Uterus (tissue), 4 donors: ENCODE measurements around the gene MESD. TPM values are rescaled to one million over a fixed set of nuclear protein-coding genes. Genes with fewer than 3 reads are reported as not detected.

Experiments used
- DNase-seq, 2 donors: peaks; one replicate each; pipeline ENCODE4 v3.0.0-alpha.2; 2019 to 2020
- H3K27ac ChIP-seq, 2 donors: fragments of 200-600 bp; sonication (generic); 1 replicate in 1 of 2; 2 replicates in 1 of 2; pipeline ENCODE4 v1.5.1; 2016 to 2018
- H3K27me3 ChIP-seq, 2 donors: fragments of 200-600 bp; sonication (generic); one replicate each; pipeline ENCODE4 v1.5.1; 2018 to 2019; ENCODE audit warnings: control low read depth in 1 of 2
- H3K36me3 ChIP-seq, 2 donors: fragments of 200-600 bp; sonication (generic); one replicate each; pipeline ENCODE4 v1.5.1; 2019; ENCODE audit warnings: control low read depth in 1 of 2
- H3K4me1 ChIP-seq, 2 donors: fragments of 200-600 bp; sonication (generic); one replicate each; pipeline ENCODE4 v1.5.1; 2018 to 2019; ENCODE audit warnings: control low read depth in 1 of 2
- H3K4me3 ChIP-seq, 2 donors: fragments of 200-600 bp; sonication (generic); 1 replicate in 1 of 2; 2 replicates in 1 of 2; pipeline ENCODE4 v1.5.1; 2018 to 2019; ENCODE audit warnings: mild to moderate bottlenecking in 1 of 2
- H3K9me3 ChIP-seq, 2 donors: fragments of 200-600 bp; sonication (generic); one replicate each; pipeline ENCODE4 v1.5.1; 2019; ENCODE audit warnings: control low read depth in 1 of 2
- CTCF ChIP-seq, 4 experiments: fragments of 200-600 bp in 2 of 4; fragments of 450-650 bp in 2 of 4; sonication (generic) in 2 of 4; IDR thresholded peaks; one replicate each; pipeline ENCODE4 v1.5.1; 2016 to 2019; ENCODE audit warnings: antibody characterized with exemption in 4 of 4, mild to moderate bottlenecking in 2 of 4, moderate library complexity in 1 of 4
- POLR2A ChIP-seq, 2 donors: fragments of 450-650 bp; IDR thresholded peaks; one replicate each; pipeline ENCODE4 v1.6.1; 2016; ENCODE audit warnings: antibody characterized with exemption in 2 of 2, mild to moderate bottlenecking in 1 of 2, moderate library complexity in 1 of 2
- intact Hi-C: fragments of 100-400 bp; cut with DNase I; formaldehyde crosslinking; loops from one replicate; pipeline ENCODE4 v1.15.1; 2023; ENCODE audit warnings: low total_unique reads
- total RNA-seq, 4 donors: library from RNA; depleted of rRNA in 3 of 4; stranded (reverse); fragments of >200 nt in 3 of 4; gene quantifications; one replicate each; pipeline versions ENCODE4 v1.1.0 to v1.2.4, GENCODE V29; 2014 to 2023
- donor health status: DM: yes; HTN: yes; CAD: no.

Gene MESD
- total RNA-seq, 4 donors from 2014 or later: 23.6 to 48.7 (median 27.7) TPM

DNA sequence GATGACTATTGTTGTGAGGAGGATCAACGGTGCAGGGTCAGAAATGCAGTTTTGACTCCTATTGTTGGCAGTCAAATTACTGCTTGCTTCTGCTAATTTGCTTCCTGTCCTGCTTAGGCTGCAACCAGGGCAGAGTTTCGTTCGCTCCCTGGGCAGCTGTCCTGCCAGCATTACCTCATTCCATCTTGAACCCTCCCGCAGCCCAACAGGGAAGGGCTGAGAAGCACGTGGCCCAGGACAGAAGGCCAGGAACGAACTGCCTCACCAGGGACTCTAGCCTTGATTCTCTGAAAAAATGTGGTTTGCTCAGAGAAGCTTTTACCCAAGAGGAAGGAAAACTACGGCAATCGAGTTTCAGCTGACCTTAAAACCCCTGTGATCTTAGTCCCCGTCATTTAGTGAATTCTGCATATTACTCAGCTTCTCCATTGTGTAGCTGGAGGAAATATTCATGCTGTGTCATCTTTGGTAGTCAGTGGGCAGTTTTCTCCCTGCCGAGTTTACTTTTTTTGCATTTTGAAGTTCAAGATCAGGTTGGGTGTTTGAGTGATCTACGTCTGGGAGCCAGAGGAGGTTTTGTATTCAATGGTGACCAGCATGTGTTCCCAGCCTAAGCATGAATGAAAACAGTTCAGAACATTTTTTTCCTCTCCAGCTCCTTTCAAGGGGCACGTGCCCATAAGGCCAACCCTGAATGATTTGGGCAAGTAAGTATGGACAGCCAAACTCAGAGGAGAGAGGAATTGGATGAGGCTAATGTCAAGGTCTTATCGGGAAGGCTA lies 34.1 kb upstream of the MESD start:
- Histone ChIP-seq H3K4me1 (no peaks in the 10 kb centered on the region), H3K27me3 (no peaks in the 10 kb centered on the region), H3K27ac (peak overlapping the region; percentile 36 to 42), H3K9me3 (no peaks in the 10 kb centered on the region), H3K36me3 (no peaks in the 10 kb centered on the region), H3K4me3 (no peak overlapping the region)
- TF ChIP-seq CTCF (IDR thresholded peaks at IDR 0.05) (no peak), POLR2A (IDR thresholded peaks at IDR 0.05) (no peak)
- peak; percentile 39 to 48 for DNase-seq
- intact Hi-C loops: no loop called here

GRCh38 chr15:81021321-81021720 lies 31.7 kb upstream of the MESD start:
- no peak overlapping the region for H3K4me3 ChIP-seq
- no peak for DNase-seq
- intact Hi-C loops: no loop called here
- H3K9me3 ChIP-seq: no peaks in the 10 kb centered on the region
- H3K27me3 ChIP-seq: no peaks in the 10 kb centered on the region
- no peak overlapping the region for H3K27ac ChIP-seq
- H3K36me3 ChIP-seq: no peaks in the 10 kb centered on the region
- H3K4me1 ChIP-seq: no peaks in the 10 kb centered on the region
- TF ChIP-seq CTCF (IDR thresholded peaks at IDR 0.05) (no peak), POLR2A (IDR thresholded peaks at IDR 0.05) (no peak)

DNA sequence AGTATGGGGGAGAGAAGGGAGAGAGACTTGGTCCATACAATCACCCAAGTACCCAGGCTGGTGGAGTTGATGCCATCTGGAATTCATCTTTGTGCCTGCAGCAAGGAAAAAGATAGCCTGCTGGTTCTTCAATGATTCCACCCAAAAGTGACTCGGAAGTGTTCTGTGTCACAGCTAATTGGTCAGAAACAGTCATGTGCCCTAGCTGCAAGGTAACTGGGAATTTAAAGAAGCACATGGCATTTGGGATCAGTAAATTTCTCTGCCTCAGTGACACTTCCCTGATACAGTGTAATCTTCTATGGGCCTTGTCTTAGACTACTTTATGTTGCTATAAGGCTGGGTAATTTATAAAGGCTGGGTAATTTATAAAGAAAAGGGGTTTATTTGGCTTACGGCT lies 28.6 kb upstream of the MESD start:
- no peak overlapping the region for H3K27ac ChIP-seq
- H3K9me3 ChIP-seq: no peaks in the 10 kb centered on the region
- DNase-seq: no peak
- no peaks in the 10 kb centered on the region for H3K36me3 ChIP-seq
- H3K27me3 ChIP-seq: no peaks in the 10 kb centered on the region
- TF ChIP-seq CTCF (IDR thresholded peaks at IDR 0.05) (no peak), POLR2A (IDR thresholded peaks at IDR 0.05) (no peak)
- intact Hi-C loops: no loop called here
- H3K4me3 ChIP-seq: no peak overlapping the region
- H3K4me1 ChIP-seq: no peaks in the 10 kb centered on the region

GRCh38 chr15:81016489-81017068 lies 27.0 kb upstream of the MESD start:
- Histone ChIP-seq H3K9me3 (no peaks in the 10 kb centered on the region), H3K36me3 (no peaks in the 10 kb centered on the region), H3K4me1 (no peaks in the 10 kb centered on the region), H3K27ac (no peak overlapping the region), H3K27me3 (no peaks in the 10 kb centered on the region), H3K4me3 (no peak overlapping the region)
- intact Hi-C loops: no loop called here
- TF ChIP-seq CTCF (IDR thresholded peaks at IDR 0.05) (no peak), POLR2A (IDR thresholded peaks at IDR 0.05) (no peak)
- no peak for DNase-seq
